ENCODE data around the gene TMC4.
A peak's percentile ranks its signal among the peaks of the same experiment; 100 is the strongest.
"Not testable (repeated sequence)": the region's sequence is repeated elsewhere in the genome, so short reads cannot be mapped to it uniquely, and the experiment has no call there.

Gene TMC4, protein sequence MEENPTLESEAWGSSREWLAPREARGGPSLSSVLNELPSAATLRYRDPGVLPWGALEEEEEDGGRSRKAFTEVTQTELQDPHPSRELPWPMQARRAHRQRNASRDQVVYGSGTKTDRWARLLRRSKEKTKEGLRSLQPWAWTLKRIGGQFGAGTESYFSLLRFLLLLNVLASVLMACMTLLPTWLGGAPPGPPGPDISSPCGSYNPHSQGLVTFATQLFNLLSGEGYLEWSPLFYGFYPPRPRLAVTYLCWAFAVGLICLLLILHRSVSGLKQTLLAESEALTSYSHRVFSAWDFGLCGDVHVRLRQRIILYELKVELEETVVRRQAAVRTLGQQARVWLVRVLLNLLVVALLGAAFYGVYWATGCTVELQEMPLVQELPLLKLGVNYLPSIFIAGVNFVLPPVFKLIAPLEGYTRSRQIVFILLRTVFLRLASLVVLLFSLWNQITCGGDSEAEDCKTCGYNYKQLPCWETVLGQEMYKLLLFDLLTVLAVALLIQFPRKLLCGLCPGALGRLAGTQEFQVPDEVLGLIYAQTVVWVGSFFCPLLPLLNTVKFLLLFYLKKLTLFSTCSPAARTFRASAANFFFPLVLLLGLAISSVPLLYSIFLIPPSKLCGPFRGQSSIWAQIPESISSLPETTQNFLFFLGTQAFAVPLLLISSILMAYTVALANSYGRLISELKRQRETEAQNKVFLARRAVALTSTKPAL

DNA sequence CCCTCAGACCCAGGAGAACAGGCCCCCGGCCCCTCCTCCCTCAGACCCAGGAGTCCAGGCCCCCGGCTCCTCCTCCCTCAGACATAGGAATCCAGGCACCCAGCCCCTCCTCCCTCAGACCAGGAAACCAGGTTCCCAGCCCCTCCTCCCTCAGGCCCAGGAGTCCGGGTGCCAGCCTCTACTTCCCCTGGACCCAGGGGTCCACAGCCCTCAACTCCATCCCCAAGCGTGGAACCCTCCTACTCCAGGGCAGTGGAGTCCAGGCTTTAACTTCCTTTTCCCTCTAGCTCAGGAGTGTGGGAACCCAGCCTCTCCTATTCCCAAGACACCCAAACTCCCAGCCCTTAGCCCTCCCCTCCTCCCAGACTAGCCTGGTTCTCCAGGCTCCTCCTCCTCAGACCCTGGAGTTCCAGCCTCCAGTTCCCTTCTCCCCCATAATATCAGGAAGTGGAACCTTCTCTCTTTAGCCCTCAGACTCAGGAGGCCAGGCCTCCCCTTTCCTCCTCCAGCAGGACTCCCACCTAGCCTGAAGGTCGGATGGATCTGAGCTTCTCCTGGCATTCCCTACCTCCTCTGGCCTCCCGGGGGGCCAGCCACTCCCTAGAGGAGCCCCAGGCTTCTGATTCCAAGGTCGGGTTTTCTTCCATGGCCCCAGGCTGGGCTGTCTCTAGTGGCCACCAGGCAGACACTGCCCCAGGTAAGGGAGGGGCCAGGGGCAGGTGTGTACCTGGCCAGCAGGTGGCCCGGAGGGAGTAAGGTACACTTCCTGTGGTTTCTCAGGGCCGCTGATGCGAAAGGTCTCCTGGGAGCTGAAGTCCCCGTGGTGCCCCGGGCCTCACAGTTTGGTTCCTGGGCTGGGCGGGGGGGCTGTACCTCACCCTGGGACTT, at the start of gene TMC4:
Gene TMC4, minus strand, starts transcription at position 690 of the 888 bp plus-strand sequence. Its CDS starts 43 bp downstream, at position 647.
- peak; percentile 89 for DNase-seq

- DNase-seq, result not testable (repeated sequence)
Observed at GRCh38 chr19:54221947-54222346, 49.0 kb upstream of the TMC4 start.

DNA sequence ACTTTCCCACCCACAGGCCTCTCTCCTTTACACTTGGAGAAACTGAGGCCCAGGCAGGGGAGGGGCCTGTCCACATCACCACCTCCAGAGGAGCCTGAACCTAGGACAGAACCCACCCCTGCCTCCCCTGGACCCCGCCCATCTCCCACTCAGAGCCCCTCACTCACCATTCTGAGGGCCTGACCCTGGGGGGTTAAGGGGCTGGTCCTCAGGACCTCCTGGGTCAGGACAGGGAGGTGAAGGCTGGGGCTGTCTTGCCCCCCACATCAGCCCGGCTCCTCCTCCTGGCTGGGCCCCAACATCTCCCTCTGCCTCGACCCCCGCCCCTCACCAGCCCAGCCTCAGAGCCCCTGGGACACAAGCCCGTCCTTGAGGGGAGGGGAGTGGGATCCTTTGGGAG, 46.7 kb upstream of the TMC4 start:
- not testable (repeated sequence) for DNase-seq

DNA sequence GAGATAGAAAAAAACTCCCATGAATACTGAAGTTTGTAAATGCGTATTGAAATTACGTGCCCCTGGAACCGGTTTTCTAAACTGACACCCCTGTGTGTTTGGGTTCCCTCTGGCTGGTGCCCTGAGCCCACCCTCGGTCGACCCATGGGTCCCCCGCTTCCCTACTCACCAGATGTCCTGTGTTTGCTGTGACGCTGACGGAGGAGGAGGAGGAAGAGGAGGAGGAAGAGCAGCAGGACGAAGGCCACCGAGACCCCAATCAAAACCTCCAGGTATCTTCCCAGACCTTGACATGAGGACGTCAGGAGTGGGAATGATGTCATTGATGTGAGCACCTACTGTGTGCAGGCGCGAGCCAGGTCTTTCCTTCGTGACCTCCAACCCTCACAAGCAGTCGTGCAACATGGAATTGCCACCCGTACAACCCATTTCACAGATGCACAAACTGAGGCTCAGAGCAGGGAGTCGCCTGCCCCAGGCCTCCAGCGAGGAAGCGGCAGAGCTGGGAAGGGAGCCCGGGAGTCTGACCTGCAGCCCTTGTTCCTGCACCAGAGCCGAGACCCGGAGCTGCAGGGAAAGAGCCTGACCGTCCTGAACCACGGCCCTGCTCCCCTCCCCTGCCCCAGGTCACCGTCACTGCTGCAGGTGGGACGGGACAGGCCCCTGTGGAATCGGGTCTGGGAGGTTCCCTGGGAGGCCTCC, 46.2 kb upstream of the TMC4 start:
- no peak for DNase-seq

DNA sequence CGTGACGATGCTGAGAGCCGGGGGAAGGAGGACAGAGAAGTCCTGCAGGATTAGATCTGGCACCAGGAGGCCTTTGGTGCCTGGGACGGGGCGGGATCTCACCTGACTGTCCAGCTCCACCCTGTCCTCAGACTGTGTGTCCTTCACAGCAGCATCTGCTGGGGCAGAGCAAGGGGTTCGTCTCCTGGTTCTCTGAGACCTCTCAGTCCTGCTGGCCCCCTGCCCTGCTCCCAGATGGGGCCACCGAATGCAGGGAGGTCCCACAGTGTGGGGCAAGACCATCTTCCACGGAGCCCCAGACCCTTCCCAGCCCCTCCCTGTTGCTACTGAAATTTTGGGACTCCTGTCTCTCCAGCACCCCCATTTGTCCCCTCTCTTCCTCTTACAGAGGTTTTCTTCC, 45.3 kb upstream of the TMC4 start:
- DNase-seq, result no peak

GRCh38 chr19:54217517-54218247, 44.7 kb upstream of the TMC4 start:
- not testable (repeated sequence) for DNase-seq

- no peak for DNase-seq
Observed at GRCh38 chr19:54216869-54217268, 43.9 kb upstream of the TMC4 start.

GRCh38 chr19:54214734-54215133, 41.8 kb upstream of the TMC4 start:
- DNase-seq, result not testable (repeated sequence)

- not testable (repeated sequence) for DNase-seq
Observed at GRCh38 chr19:54214217-54214616, 41.3 kb upstream of the TMC4 start.

- no peak for DNase-seq
Observed at GRCh38 chr19:54211235-54211634, 38.3 kb upstream of the TMC4 start.

GRCh38 chr19:54209811-54210494, 37.0 kb upstream of the TMC4 start:
- DNase-seq, result peak; percentile 77

DNA sequence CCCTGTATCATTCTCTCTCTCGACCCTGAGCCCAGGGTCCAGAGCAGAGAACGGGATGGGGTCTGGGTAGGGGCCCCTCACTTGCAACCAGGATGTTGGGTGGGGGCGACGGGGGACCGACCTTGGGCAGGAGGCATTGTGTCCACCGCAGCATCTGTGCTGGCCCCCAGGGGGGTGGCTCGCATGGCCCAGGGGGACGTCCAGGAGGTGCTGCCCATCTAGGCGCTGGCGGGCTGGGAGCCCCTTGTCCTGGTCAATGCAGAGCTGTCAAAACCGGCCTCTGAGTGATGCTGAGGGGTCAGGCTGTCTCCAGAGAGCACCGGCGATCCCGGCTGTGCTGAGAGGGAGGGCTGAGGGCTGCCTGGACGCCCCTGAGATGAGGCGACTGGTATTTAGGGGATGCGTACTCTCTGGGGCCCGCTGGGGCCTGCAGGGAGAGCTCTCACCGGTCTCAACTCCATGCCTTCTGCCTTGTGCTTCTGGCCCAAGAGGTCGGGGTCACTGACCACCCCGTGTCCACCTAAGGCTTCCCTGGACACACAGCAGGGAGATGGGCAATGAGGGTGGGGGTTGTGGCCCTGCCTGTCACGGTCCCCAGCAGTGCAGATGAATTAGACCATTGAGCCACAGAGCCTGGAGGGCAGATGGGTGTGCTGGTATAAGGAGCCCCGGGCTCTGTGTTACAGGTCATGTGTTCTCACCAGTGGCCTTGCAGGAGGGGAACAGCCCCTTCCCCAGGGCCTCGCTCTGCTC, 36.3 kb upstream of the TMC4 start:
- DNase-seq, result no peak

- DNase-seq, result no peak
Observed at GRCh38 chr19:54208784-54209057, 35.8 kb upstream of the TMC4 start.

GRCh38 chr19:54207983-54208783, 35.2 kb upstream of the TMC4 start:
- no peak for DNase-seq

GRCh38 chr19:54207676-54207982, 34.7 kb upstream of the TMC4 start:
- no peak for DNase-seq

GRCh38 chr19:54207193-54207592, 34.2 kb upstream of the TMC4 start:
- DNase-seq, result not testable (repeated sequence)

GRCh38 chr19:54206831-54207177, 33.8 kb upstream of the TMC4 start:
- no peak for DNase-seq

- no peak for DNase-seq
Observed at GRCh38 chr19:54206030-54206830, 33.3 kb upstream of the TMC4 start.

- no peak for DNase-seq
Observed at GRCh38 chr19:54204767-54205468, 32.0 kb upstream of the TMC4 start.

Data from NCI-H510A (cell line).